GM19328 (cell line): ENCODE data around the gene KRT79.

Experiments
- ATAC-seq: cut with Tn5 transposase; IDR thresholded peaks from one replicate; pipeline ENCODE4 v1.9.1; 2021; ENCODE audit warnings: mild to moderate bottlenecking, moderate library complexity; ENCODE audit not compliant: unreplicated experiment

The KRT79 gene

DNA sequence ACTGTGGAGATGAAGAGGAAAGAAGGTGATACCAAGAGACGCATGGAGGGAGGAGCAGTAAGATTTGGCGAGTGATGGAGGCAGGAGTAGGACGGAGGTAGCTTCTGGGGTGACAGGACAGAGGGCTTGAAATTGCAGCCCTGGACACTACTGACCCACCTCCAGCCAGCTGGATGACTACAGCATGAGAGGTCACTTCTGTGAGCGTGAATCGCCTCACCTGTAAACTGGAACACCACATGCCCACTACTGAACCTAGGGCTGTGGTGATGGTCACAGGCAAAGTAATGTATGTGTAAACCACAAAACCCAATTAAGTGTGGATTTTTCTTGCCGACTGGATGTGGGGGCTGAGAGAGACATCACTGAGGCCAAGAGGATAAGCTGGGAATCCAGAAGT is 13.6 kb downstream of the KRT79 start:
- no peak for ATAC-seq

DNA sequence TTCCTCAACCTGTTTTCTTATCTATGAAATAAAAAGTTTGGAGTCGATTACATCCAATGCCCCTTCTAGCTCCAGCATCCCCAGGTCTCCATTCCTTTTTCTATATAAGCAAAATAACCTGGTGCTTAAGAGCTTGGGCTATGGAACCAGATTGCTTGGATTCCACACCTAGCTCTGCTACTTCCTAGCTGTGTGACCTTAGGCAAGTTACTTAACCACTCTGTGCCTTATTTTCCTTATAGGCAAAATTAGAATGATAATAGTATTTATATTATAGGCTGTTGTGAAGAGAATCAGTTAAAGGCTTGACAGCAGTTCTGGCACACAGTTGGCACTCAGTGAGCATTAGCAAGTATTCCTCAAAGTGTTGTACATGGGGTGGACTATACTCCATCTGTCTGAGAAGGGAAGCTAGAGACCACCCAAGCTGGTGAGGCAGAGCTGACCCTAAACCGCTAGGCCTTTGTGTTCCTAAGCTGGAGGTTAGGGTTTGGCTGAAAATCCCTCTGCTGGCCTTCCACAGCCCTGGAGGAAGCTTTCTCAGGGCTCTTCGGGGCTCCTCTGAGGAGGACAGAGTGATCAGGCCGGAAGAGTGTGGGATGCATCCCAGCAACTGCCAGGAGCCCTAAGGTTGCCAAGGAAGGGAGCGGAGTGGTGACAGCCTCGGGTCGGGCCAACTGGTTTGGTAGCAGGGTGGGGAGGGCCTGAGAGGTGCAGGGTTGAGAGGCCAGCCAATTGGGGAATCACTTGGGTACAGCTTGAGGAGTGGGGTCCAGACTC is 14.2 kb downstream of the KRT79 start:
- ATAC-seq: no peak

DNA sequence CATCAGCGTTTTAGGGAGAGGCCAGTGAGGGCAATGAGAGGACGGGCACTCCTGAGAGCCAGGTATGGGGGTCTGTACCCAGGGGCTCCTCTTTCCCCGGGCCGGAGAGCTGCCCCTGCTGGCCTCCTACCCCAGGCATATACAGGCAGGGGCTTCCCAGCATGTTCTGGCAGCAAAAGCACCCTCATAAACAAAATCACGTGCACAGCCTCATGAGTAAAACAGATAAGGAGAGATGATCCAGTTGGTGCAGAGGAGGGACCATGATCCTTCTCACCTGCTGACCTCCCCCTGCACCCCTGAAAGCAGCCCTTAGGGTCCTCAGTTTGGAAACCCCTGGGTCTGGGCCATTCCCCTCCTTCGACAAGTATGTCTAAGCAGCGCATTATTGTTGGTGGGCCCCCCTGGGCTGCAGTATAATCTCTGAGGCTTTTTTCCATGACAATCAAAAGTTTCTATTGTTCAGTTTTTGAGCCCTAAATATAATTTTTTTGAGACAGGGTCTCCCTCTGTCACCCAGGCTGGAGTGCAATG is 15.2 kb downstream of the KRT79 start:
- no peak for ATAC-seq

DNA sequence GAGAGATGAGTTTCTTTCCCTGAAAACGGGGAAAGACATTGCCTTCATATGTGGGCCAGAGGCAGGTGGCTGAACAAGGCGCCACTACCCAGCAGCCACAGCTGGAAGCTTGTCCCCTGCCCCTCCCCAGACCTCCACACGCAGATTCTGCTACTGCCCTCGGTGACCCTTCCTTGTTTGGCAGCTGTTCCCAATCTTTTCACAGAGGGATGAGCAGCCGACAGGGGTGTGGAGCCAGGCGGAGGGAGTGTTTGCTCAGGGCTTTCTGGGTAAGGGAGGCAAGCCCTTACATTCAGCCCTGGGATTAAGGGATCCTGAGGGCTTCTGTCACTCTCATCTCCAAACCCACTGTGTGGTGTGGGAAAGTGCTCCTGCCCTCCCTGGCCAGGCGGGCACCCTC is 15.7 kb downstream of the KRT79 start:
- ATAC-seq: no peak

DNA sequence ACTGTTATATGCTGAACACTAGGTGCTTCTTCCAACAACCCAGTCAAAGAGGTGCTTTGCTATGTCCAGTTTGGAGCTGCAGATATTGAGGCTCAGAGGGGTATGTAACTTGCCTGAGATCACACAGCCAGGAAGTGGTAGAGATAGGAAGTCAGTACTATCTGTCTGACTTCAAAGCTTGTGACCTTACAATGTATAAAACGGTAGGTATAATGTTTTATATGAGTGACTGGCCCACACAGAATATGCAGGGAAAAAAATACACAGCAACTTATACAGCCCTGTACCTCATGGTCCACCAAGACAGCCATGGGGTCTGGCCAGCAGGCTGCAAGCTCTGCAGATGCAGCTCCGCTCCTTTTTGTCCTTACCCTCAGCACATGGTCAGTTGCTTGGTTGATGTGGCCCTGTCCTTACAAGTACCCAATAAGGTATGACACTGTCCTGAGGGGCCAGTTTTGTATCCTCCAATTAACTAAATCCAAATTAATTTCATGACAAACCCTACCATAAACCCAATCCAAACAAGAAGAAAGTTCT is 16.3 kb downstream of the KRT79 start:
- ATAC-seq: no peak

DNA sequence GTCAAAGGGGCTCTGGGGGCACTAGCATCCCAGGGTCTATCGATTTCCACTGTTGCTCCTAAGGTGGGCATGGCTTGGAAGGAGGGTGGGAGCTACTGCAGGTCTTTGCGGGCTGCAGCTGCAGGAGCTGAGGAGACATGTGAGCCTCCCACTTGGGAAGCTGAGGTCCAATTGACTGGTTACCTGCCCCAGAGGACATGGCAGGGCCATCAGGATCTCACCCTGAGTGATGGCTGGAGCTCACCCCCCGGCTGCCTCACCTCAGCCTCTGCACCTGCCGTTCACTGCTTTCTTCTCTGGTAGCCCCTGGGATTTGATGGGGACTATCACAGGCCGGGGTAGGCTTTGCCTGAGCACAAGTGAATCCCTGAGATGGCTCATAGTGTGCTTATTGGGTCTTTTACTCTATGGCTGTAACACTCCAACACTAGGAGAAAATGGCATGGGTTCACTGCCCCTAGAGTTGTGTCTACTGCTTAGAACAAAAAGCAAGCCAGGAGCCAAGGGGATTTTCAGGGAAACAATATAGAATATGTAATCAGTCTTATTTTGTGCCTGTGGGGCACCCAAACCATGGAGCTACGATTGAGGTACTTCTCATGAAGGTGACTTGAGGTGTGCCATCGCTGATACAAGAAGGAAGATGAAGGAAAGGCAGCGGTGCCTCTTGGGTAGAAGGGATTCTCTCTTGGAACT is 17.0 kb downstream of the KRT79 start:
- ATAC-seq: no peak

DNA sequence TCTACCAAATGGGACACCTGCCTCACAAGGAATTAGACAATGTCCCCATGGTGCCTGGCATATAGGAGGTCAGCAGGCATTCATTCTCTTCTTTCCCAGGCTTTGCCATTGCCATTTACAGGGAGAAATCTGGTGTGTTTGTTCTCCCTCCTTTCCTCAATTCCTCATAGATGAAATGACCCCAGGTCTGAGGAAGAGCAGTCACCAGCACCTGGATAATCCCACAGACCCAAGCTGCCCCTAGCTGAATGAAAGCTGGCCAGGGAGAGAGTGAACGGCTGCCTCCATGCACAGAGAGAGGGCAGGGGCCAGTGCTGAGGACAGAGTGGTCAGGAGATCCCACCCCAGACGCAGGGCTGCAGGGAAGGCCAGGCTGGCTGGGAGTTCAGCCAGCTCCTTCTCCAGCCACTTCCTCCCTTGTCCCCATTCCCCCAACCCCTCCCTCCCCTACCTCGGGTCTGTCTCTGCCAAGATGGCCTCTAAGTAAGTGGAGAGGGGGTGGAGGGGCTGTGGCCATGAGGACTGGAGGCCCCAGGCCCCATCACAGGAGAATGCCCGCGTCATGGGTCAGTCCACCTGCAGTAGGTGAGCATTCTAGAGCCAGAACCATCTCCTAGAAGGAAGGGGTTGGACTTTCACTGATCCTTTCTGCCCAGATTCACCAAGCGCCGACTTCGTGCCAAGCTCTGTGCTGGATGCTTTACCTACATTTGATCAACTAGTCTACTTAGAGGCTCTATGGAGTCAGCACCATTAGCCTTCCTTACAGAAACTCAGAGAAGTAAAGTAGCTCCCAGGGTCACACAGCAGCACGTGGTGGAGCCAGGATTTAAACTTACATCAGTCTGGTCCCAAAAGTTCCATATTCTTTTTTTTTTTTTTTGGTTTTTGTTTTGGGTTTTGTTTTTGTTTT is 18.2 kb downstream of the KRT79 start:
- no peak for ATAC-seq

DNA sequence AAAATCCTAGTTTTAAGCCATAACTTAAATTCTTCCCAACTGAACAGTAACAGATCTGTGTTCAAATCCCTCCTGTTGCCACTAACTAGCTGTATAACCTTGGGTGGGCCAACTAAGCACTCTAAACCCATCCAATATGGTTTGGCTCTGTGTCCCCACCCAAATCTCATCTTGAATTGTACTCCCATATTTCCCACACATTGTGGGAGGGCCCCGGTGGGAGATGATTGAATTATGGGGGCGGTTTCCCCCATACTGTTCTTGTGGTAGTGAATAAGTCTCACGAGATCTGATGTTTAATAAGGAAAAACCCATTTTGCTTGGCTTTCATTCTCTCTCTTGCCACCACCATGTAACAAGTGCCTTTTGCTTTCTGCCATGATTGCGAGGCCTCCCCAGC is 18.9 kb downstream of the KRT79 start:
- ATAC-seq: no peak

DNA sequence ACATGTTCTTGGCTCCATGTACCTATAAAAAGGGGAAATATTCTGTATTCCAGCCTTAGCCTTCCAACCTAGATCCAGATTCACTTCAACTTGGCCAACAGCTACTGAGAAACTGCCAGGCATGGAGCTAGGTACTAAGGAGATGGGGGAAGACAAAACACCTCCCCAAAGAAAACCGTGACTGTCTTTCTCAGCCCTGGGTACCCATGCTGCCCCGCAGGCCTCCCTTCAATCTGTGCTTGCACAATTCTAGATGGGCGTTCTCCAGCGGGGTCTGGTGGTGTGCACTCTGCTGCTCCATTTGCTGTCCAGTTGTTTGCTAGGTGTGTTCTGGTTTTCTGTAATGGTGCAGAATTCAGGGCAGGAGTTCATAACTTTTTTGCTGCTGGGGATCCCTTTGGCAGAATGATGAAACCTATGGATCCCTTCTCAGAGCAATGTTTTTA is 19.4 kb downstream of the KRT79 start:
- no peak for ATAC-seq

DNA sequence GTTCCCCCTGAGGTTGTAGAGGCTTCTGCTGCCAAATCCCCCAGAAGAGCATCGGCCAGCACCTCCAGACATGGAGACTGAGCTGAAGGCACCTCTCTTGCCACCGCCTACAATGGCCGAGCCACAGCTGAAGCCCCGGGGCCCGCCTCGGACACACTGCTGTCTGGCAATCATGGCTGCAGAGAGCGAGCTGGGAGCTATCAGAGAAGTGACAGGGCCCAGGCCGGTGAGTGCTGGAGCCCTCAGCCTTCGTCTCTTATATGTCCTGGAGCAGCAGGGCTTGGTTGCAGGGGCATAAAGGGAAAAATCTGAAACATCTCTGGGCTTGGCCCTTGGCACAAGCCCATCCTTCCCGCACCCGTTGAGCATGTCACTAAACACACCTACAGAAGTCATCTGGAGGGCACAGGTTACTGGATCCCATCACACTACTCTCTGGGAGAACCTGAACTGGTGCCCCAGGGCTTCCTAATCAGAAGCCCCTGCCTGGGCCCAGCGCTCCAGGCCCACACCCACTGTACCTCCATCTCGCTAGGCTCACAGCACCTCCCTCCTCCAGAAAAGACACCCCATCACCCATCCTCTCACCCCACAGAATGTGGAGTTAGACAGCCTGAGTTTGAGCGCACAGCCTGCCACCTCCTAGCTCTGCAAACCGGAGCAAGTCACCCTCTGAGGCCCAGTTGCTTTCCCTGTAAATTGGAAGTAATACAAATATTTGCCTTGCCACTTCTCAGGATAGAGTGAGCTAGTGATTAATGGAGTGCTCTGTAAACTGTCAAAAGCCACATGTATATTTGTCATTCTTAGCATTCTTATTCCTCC is 20.0 kb downstream of the KRT79 start, which contains the start of gene KRT4:
TSS of gene KRT4 (minus strand) at position 232 of the 825 bp plus-strand sequence. CDS start at position 174, 58 bp downstream.
- no peak for ATAC-seq

DNA sequence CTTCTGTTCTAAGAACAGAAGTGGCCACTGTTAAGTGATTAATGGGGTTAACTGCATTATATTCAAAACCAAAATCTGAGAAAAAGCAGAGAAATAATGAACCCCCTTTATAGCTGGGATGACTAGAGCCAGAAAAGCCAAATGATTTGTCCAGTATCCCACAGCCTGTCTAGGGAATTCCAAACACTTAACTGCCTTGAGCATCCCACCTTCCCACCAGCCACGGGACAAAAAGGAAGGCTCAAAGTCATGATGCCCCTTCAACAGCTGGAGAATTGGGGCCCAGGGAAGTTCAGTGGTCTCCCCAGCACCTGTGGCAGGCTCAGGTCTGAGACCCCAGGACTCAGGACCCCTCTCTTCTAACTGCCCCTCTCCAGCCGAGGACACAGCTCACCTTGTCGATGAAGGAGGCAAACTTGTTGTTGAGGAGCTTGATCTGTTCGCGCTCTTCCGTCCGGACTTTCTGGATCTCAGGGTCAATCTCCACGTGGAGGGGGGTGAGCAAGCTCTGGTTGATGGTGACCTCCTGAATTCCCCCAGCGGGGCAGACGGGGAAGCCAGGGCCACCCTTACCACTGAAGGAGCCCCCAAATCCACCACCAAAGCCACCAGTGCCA is 20.8 kb downstream of the KRT79 start:
- ATAC-seq: no peak

DNA sequence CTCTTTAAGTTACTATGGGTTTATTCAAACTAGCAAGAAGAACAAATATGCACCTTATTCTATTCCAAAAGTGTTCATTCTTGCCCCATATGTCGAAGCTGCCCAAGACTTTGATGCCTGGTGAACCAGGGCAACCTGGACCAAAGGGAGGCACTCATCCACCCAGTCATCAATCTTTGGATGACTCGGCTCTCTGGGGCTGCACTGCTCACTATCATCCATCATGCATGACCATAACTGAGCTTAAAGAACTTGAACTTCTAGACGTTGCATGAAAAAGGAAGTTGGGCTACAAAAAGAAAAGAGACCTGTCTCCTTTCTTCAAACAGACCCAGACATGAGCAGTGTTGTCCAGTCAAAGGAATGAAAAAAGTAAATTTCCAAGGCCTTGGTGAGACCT is 21.4 kb downstream of the KRT79 start:
- ATAC-seq: no peak

DNA sequence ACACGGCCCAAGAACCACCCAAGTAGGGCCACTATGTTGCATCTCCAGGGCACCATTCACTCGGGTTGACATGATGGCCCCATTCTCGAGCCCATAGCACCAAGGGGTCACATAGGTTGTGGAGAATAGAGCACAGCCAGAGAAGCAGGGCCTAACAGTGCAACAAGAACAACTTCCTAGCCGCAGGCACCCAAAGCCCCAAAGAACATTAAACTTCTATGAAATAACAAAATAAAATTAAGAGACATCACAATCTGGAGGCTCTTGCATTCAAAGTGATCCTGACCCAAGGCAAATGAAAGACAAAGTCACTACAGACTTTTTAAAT is 22.1 kb downstream of the KRT79 start:
- ATAC-seq: no peak

DNA sequence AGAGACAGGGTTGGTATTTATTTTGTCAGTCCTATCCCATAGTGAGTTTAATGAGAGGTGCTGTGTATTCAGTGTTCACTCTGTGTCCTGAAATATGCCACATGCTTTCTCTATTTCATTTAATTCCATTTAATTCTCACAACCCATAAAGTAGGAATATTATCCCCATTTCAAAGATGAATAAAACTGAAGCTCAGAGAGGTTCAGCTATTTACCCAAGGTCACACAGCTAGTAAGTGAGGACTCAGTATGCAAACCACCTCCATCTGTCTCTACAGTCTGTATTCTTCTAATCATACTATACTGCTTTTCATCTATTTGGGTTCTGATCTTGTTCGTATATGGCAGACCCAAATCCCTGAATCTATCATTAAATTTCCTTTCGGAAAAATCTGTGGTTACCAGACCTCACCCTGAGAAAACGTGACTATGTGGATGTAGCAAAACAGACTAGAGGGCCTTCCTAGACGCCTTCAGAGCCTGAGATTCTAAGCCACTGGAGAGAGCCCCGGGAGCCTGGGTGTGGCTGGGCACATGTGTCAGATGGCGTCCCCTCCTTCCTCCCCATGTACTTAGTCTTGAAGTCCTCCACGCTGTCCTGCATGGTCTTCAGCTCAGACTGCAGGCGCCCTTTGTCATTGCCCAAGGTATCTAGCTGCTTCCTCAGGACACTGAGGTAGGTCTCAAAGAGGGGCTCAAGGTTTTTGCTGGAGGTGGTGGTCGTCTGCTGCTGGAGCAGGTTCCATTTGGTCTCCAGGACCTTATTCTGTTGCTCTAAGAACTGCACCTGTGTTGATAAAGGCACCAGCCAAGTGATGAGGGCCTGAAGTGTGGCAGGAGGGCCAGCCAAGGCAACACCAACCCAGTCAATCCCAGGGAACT is 22.7 kb downstream of the KRT79 start:
- ATAC-seq: no peak

DNA sequence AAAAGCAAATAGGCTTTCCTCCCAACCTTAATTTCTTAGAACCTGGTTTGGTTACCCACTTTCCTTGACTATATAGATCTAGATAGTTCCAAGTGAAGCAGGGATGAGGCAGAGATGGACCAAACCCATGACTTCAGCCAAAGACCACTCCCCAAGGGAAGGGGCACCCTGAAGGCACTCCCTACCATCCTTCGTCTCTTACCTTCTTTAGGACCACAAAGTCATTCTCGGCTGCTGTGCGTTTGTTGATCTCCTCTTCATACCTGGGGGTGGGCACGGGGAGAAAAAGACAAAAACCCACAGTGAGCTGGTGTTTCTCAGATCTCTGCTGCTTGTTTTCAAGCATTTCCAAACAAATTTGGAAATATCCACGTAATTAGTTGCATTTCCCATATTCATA is 23.6 kb downstream of the KRT79 start:
- ATAC-seq: no peak

DNA sequence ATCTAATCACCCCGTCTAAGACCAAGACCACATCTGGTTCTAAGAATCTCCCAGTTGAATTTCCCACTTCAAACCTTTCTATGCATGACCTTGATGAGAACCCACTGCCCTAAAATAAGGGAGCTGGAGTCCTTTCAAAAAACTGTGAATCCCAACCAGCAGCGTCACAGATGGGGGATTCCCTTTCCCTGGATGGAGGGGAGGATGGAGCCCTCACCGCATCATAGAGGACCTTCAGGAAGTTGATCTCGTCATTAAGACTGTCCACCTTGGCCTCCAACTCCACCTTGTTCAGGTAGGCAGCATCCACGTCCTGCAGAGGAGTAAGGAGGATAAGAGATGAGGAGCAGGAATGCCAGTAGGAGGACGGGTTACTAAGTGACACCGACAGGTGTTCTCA is 24.9 kb downstream of the KRT79 start:
- no peak for ATAC-seq

DNA sequence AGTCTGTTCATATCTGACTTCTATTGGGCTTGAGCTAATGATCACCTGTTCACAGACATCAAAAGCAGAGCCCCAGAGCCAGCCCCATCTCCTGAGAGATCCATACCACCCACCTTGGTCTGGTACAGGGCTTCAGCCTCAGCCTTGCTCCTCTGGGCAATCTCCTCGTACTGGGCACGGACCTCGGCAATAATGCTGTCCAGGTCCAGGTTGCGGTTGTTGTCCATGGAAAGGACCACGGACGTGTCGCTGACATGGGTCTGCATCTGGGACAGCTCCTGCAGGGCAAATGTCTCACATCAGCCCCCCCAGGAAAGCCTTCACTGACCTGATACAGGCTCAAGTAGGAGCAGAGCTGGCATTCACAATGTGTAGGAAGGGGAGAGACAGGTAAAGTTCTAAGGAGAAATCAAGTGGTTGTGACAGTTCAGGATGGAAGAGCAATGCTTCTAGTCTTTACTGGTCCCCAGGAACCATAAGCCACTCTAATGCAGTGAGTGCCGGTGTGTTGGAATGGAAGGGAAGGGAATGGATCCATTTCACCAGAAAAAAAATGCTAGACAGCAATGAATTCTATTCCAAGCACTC is 25.4 kb downstream of the KRT79 start:
- no peak for ATAC-seq
